ENCODE data around the gene OR2J1. TPM values are rescaled to one million over a fixed set of nuclear protein-coding genes. Genes with fewer than 3 reads are reported as not detected.

The OR2J1 gene
- total and polyA plus RNA-seq, 4 experiments from 2014 or later = not detected

Other genes starting within 250 kb of the OR2J1 start
- gene TRIM27, start 175.5 kb upstream of the OR2J1 start, total RNA-seq = 100 to 1,000 TPM; 102 to 108 TPM
- gene TRIM27, start 175.5 kb upstream of the OR2J1 start, polyA plus RNA-seq = 10 to 100 TPM; 51.6 to 64.6 TPM
- under 1 TPM; 0.33 to 0.64 TPM for gene ZNF311, start 94.2 kb upstream of the OR2J1 start, total RNA-seq
- under 1 TPM in 1 of 2 donors, not detected in 1; 0.15 TPM for gene ZNF311, start 94.2 kb upstream of the OR2J1 start, polyA plus RNA-seq
- not detected for gene OR2W1, start 54.3 kb upstream of the OR2J1 start, total RNA-seq
- not detected for gene OR2W1, start 54.3 kb upstream of the OR2J1 start, polyA plus RNA-seq
- gene OR2B3, start 12.2 kb upstream of the OR2J1 start, total RNA-seq = not detected
- gene OR2B3, start 12.2 kb upstream of the OR2J1 start, polyA plus RNA-seq = not detected
- not detected for gene OR2J3, start 8.6 kb downstream of the OR2J1 start, total RNA-seq
- not detected for gene OR2J3, start 8.6 kb downstream of the OR2J1 start, polyA plus RNA-seq
- gene OR2J2, start 71.4 kb downstream of the OR2J1 start, total RNA-seq = not detected
- gene OR2J2, start 71.4 kb downstream of the OR2J1 start, polyA plus RNA-seq = not detected
- gene OR14J1, start 202.2 kb downstream of the OR2J1 start, total RNA-seq = not detected
- gene OR14J1, start 202.2 kb downstream of the OR2J1 start, polyA plus RNA-seq = not detected

Data from CD4-positive, alpha-beta memory T cell (primary cell).